Adrenal gland (tissue), 5 donors: ENCODE data around the gene EIF4H.

ENCODE experiments used
- CTCF ChIP-seq, 6 experiments: fragments of 450-650 bp in 4 of 6; fragments of 200-600 bp in 2 of 6; sonication (generic) in 1 of 6; IDR thresholded peaks; 1 replicate in 5 of 6; 2 replicates in 1 of 6; pipeline versions ENCODE4 v1.5.1 to v1.8.0; 2016 to 2021; ENCODE audit warnings: antibody characterized with exemption in 6 of 6, mild to moderate bottlenecking in 2 of 6, moderate library complexity in 1 of 6
- POLR2A ChIP-seq, 2 donors: fragments of 450-650 bp; IDR thresholded peaks; one replicate each; pipeline ENCODE4 v1.6.1; 2017; ENCODE audit warnings: antibody characterized with exemption in 2 of 2, mild to moderate bottlenecking in 2 of 2, moderate library complexity in 1 of 2
- donor health status: DM: no; HTN: no; CAD: no.

- TF ChIP-seq POLR2A (IDR thresholded peaks at IDR 0.05), result no peak
- no peak for TF ChIP-seq CTCF (IDR thresholded peaks at IDR 0.05)
Measured at GRCh38 chr7:74236284-74236683, 62.1 kb downstream of the EIF4H start.
